SK-N-SH (cell line): ENCODE results near the gene FTO. TPM values are rescaled to one million over a fixed set of nuclear protein-coding genes. Genes with fewer than 3 reads are reported as not detected.

ENCODE experiments used
- CTCF ChIA-PET: fragments of 300-600, 350-600 bp; formaldehyde crosslinking; extraction: SDS; loops from one replicate; lab custom pipeline; 2021; lab: Yijun Ruan, JAX
- POLR2A ChIA-PET: fragments of 350-600 bp; sonication (Branson Sonifier 250); formaldehyde crosslinking; extraction: SDS; loops from one replicate; lab custom pipeline; 2020; ENCODE audit warnings: antibody characterized with exemption, inconsistent platforms; lab: Yijun Ruan, JAX
- DNase-seq: peaks from one replicate; pipeline ENCODE4 v3.0.0; 2012
- H2AFZ ChIP-seq: fragments of 200-600 bp; sonication (generic); 2 replicates; pipeline ENCODE4 v1.8.1; 2016; ENCODE audit warnings: antibody characterized with exemption, mild to moderate bottlenecking, low read depth
- H3F3A ChIP-seq: fragments of 200-600 bp; sonication (generic); replicated peaks from 2 replicates; pipeline ENCODE3; 2016; ENCODE audit warnings: antibody characterized with exemption, mild to moderate bottlenecking; ENCODE audit not compliant: insufficient read depth
- H3K27ac ChIP-seq, 2 experiments: fragments of 200-500 bp in 1 of 2; fragments of 200-600 bp in 1 of 2; sonication (Bioruptor generic) in 1 of 2; sonication (generic), shearing (Covaris generic) in 1 of 2; 2 replicates each; pipeline versions ENCODE4 v1.5.1 to v1.6.1; 2014 to 2016; ENCODE audit warnings: low read depth in 2 of 2, inconsistent platforms in 1 of 2, low read length in 1 of 2, mild to moderate bottlenecking in 1 of 2, mixed read lengths in 1 of 2
- H3K27me3 ChIP-seq: fragments of 200-600 bp; sonication (generic), shearing (Covaris generic); 2 replicates; pipeline ENCODE4 v1.6.1; 2016; ENCODE audit warnings: mixed run types; ENCODE audit not compliant: insufficient read depth
- H3K36me3 ChIP-seq, 2 experiments: fragments of 200-500 bp in 1 of 2; fragments of 200-600 bp in 1 of 2; sonication (Bioruptor generic) in 1 of 2; sonication (generic) in 1 of 2; replicated peaks in 1 of 2; 2 replicates each; pipeline versions ENCODE3 to v1.5.1; 2014 to 2016; ENCODE audit warnings: low read length in 1 of 2, mild to moderate bottlenecking in 1 of 2; ENCODE audit not compliant: insufficient read depth in 2 of 2, control insufficient read depth in 1 of 2
- H3K4me1 ChIP-seq, 2 experiments: fragments of 200-500 bp in 1 of 2; fragments of 200-600 bp in 1 of 2; sonication (Bioruptor generic) in 1 of 2; sonication (generic), shearing (Covaris generic) in 1 of 2; 2 replicates each; pipeline versions ENCODE4 v1.5.1 to v1.6.1; 2014 to 2016; ENCODE audit warnings: low read depth in 1 of 2, low read length in 1 of 2, mixed run types in 1 of 2; ENCODE audit not compliant: insufficient read depth in 2 of 2, control insufficient read depth in 1 of 2
- H3K4me2 ChIP-seq: fragments of 200-600 bp; sonication (generic), shearing (Covaris generic); 2 replicates; pipeline ENCODE4 v1.6.1; 2017; ENCODE audit warnings: mixed run types
- H3K4me3 ChIP-seq, 2 experiments: fragments of 200-500 bp in 1 of 2; fragments of 200-600 bp in 1 of 2; sonication (Bioruptor generic) in 1 of 2; sonication (generic), shearing (Covaris generic) in 1 of 2; 2 replicates each; pipeline versions ENCODE4 v1.5.1 to v1.8.1; 2014 to 2016; ENCODE audit warnings: low read depth in 2 of 2, inconsistent platforms in 1 of 2, low read length in 1 of 2, mild to moderate bottlenecking in 1 of 2, mixed read lengths in 1 of 2, moderate library complexity in 1 of 2
- H3K79me2 ChIP-seq: fragments of 200-600 bp; sonication (generic); 2 replicates; pipeline ENCODE4 v1.8.1; 2017; ENCODE audit warnings: mild to moderate bottlenecking; ENCODE audit not compliant: insufficient read depth
- H3K9ac ChIP-seq: fragments of 200-600 bp; sonication (generic); 2 replicates; pipeline ENCODE4 v1.6.1; 2017; ENCODE audit warnings: mixed run types
- H3K9me2 ChIP-seq: fragments of 200-600 bp; sonication (generic); 2 replicates; pipeline ENCODE4 v1.6.1; 2017; ENCODE audit warnings: mixed run types
- H3K9me3 ChIP-seq: fragments of 200-600 bp; sonication (generic); 2 replicates; pipeline ENCODE4 v1.6.1; 2017; ENCODE audit warnings: mixed run types, mild to moderate bottlenecking, moderate library complexity
- H4K20me1 ChIP-seq: fragments of 200-600 bp; sonication (generic); 2 replicates; pipeline ENCODE4 v1.6.1; 2017; ENCODE audit warnings: mild to moderate bottlenecking, mixed run types; ENCODE audit not compliant: insufficient read depth
- EP300 ChIP-seq, 2 experiments: IDR thresholded peaks; 2 replicates each; pipeline versions ENCODE4 v1.4.0 to v1.6.1; 2012; ENCODE audit warnings: borderline replicate concordance in 1 of 2, low read depth in 1 of 2, low read length in 1 of 2
- EZH2phosphoT487 ChIP-seq: fragments of 200-600 bp; sonication (generic); IDR thresholded peaks from 2 replicates; pipeline ENCODE4 v1.6.1; 2017; ENCODE audit warnings: low read depth, mixed run types, mild to moderate bottlenecking, antibody characterized with exemption, moderate library complexity, borderline replicate concordance
- FOXJ3 ChIP-seq: sonication (generic); formaldehyde crosslinking; IDR thresholded peaks from 2 replicates; pipeline ENCODE4 v1.5.1; 2020; ENCODE audit warnings: mild to moderate bottlenecking, missing genetic modification reagents
- GABPA ChIP-seq: IDR thresholded peaks from 2 replicates; pipeline ENCODE4 v1.4.0; 2012; ENCODE audit warnings: low read depth, mild to moderate bottlenecking
- GATA2 ChIP-seq: sonication (generic); formaldehyde crosslinking; IDR thresholded peaks from 2 replicates; pipeline ENCODE4 v1.5.0; 2020; ENCODE audit warnings: mild to moderate bottlenecking, missing genetic modification reagents
- NFIC ChIP-seq: IDR thresholded peaks from 2 replicates; pipeline ENCODE4 v1.4.0; 2012; ENCODE audit warnings: borderline replicate concordance
- NRF1 ChIP-seq: IDR thresholded peaks from 2 replicates; pipeline ENCODE4 v1.6.1; 2012; ENCODE audit warnings: low read depth, mild to moderate bottlenecking, low read length
- POLR2AphosphoS5 ChIP-seq: IDR thresholded peaks from 2 replicates; pipeline ENCODE4 v1.6.1; 2012; ENCODE audit warnings: low read depth, low read length
- RFX5 ChIP-seq: IDR thresholded peaks from 2 replicates; pipeline ENCODE4 v1.6.1; 2012; ENCODE audit warnings: mild to moderate bottlenecking, improper control_type of control experiment, low read length
- SIN3A ChIP-seq: IDR thresholded peaks from 2 replicates; pipeline ENCODE4 v1.6.1; 2012; ENCODE audit warnings: low read depth, mild to moderate bottlenecking, low read length, moderate library complexity, borderline replicate concordance
- SMC3 ChIP-seq: IDR thresholded peaks from 2 replicates; pipeline ENCODE4 v1.6.1; 2012; ENCODE audit warnings: low read depth, low read length, improper control_type of control experiment
- WGBS: methylation state at CpG from one replicate; pipeline ENCODE4 v1.1.6; 2017; ENCODE audit warnings: low lambda C conversion rate; 5-methylcytosine and 5-hydroxymethylcytosine counted together
- polyA plus RNA-seq, 3 experiments: library from polyadenylated mRNA; depleted of rRNA; stranded (reverse); fragments of >200 nt; gene quantifications; 2 replicates each; pipeline ENCODE4 v1.2.3, GENCODE V29; 2012
- TF ChIP-seq, protein P1 (sequence below): fragments of 200-600 bp; sonication (generic); IDR thresholded peaks from 2 replicates; pipeline ENCODE4 v1.6.1; 2017; ENCODE audit warnings: antibody characterized with exemption, mild to moderate bottlenecking, moderate library complexity
- TF ChIP-seq, protein P2 (sequence below): IDR thresholded peaks from 2 replicates; pipeline ENCODE4 v1.4.0; 2012; ENCODE audit warnings: low read depth, borderline replicate concordance
- TF ChIP-seq, protein P3 (sequence below): fragments of 150-350 bp; IDR thresholded peaks from 2 replicates; pipeline ENCODE4 v1.6.1; 2017; ENCODE audit warnings: antibody characterized with exemption, low read length, low read depth, borderline replicate concordance
- TF ChIP-seq, protein P4 (sequence below): fragments of 150-350 bp; IDR thresholded peaks from 2 replicates; pipeline ENCODE4 v1.6.1; 2016; ENCODE audit warnings: mild to moderate bottlenecking, low read depth, low read length

Gene FTO
- polyA plus RNA-seq, 1 of the 3 experiments (the other 2 are of a cell fraction), result 41.2 TPM

DNA sequence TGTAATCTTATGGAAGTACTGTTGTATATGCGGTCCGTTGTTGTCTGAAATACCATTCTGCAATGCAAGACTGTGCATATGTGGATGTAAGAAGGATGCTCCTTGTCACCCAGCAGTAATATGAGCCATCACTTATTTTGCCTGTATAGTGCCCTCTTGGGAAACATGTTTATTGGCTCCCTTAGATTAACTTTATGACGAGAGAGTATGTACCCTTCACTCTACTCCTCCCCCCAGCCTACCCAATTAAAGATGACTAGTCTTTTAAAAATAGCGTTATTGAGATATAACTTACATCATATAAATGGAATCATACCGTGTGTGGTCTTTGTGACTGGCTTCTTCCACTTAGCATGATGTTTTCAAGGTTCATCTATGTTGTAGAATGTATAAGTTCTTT is 33.6 kb downstream of the FTO start:
- no peaks in the 10 kb centered on the region for H3F3A ChIP-seq
- no peaks in the 10 kb centered on the region for H3K9me2 ChIP-seq
- CTCF ChIA-PET, result no interaction called here
- no peak overlapping the region for H2AFZ ChIP-seq
- POLR2A ChIA-PET, result no interaction called here
- no peak for DNase-seq
- H3K4me3 ChIP-seq, result no peak overlapping the region
- H3K4me2 ChIP-seq, result no peak overlapping the region
- no peaks in the 10 kb centered on the region for H3K27me3 ChIP-seq
- no peak overlapping the region for H3K27ac ChIP-seq
- peaks cover 33% of the 10 kb centered on the region; the same call in 1 of the 2 replicates for H3K79me2 ChIP-seq
- no peak overlapping the region for H3K9ac ChIP-seq
- TF ChIP-seq RFX5, result no peak
- TF ChIP-seq SMC3, result no peak
- no peak for TF ChIP-seq EP300 (IDR thresholded peaks at IDR 0.05; ENCODE audit: borderline replicate concordance in 1 of 2, low read depth in 1 of 2, low read length in 1 of 2)
- TF ChIP-seq NRF1, result no peak
- TF ChIP-seq SIN3A, result no peak
- no peak for TF ChIP-seq NFIC
- TF ChIP-seq, protein P1, sequence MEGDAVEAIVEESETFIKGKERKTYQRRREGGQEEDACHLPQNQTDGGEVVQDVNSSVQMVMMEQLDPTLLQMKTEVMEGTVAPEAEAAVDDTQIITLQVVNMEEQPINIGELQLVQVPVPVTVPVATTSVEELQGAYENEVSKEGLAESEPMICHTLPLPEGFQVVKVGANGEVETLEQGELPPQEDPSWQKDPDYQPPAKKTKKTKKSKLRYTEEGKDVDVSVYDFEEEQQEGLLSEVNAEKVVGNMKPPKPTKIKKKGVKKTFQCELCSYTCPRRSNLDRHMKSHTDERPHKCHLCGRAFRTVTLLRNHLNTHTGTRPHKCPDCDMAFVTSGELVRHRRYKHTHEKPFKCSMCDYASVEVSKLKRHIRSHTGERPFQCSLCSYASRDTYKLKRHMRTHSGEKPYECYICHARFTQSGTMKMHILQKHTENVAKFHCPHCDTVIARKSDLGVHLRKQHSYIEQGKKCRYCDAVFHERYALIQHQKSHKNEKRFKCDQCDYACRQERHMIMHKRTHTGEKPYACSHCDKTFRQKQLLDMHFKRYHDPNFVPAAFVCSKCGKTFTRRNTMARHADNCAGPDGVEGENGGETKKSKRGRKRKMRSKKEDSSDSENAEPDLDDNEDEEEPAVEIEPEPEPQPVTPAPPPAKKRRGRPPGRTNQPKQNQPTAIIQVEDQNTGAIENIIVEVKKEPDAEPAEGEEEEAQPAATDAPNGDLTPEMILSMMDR, result no peak
- no peak for TF ChIP-seq EZH2phosphoT487
- no peak for TF ChIP-seq GABPA
- 96% methylated on average over 5 of the region's 5 CpGs for WGBS
- H3K4me1 ChIP-seq, result peaks cover 0 to 2% of the 10 kb centered on the region in 2 experiments; a peak in 3 of 4 replicates
- H3K36me3 ChIP-seq, result no peaks in the 10 kb centered on the region
- no peaks in the 10 kb centered on the region for H3K9me3 ChIP-seq
- peaks cover 2% of the 10 kb centered on the region; the same call in 1 of the 2 replicates for H4K20me1 ChIP-seq

DNA sequence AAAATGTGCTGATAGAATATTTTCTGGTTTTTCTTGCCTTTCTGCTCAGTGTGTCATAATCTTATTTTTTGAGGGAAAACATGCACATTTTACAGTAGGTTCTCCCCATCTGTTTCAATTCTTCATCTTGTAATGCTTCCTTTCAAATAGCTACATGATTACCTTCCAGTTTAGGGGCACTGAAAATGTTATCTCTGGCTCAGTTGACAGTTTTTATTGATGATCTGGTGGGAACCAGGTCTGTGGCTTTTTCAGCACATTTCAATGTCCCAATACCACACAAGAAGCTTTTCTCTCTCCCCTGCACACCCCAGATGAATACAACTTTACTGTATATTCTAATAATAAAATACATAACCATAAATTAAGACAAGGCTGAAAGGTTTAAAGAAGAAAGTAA is 36.5 kb downstream of the FTO start:
- Histone ChIP-seq H3K9ac (no peak overlapping the region), H3K9me2 (no peaks in the 10 kb centered on the region), H3K4me2 (no peak overlapping the region), H3K9me3 (no peaks in the 10 kb centered on the region), H3K27me3 (no peaks in the 10 kb centered on the region), H3K27ac (no peak overlapping the region), H3K4me1 (peaks cover 0 to 15% of the 10 kb centered on the region in 2 experiments; a peak in 2 of 4 replicates), H3K36me3 (no peaks in the 10 kb centered on the region), H3F3A (no peaks in the 10 kb centered on the region), H2AFZ (no peak overlapping the region), H3K79me2 (peaks cover 49% of the 10 kb centered on the region), H3K4me3 (no peak overlapping the region), H4K20me1 (peaks cover 10% of the 10 kb centered on the region)
- no peak for TF ChIP-seq FOXJ3
- no peak for TF ChIP-seq RFX5
- TF ChIP-seq, protein P2, sequence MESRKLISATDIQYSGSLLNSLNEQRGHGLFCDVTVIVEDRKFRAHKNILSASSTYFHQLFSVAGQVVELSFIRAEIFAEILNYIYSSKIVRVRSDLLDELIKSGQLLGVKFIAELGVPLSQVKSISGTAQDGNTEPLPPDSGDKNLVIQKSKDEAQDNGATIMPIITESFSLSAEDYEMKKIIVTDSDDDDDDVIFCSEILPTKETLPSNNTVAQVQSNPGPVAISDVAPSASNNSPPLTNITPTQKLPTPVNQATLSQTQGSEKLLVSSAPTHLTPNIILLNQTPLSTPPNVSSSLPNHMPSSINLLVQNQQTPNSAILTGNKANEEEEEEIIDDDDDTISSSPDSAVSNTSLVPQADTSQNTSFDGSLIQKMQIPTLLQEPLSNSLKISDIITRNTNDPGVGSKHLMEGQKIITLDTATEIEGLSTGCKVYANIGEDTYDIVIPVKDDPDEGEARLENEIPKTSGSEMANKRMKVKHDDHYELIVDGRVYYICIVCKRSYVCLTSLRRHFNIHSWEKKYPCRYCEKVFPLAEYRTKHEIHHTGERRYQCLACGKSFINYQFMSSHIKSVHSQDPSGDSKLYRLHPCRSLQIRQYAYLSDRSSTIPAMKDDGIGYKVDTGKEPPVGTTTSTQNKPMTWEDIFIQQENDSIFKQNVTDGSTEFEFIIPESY, result no peak
- no peak for TF ChIP-seq GATA2 (CRISPR knock-in tag)
- TF ChIP-seq, protein P3, sequence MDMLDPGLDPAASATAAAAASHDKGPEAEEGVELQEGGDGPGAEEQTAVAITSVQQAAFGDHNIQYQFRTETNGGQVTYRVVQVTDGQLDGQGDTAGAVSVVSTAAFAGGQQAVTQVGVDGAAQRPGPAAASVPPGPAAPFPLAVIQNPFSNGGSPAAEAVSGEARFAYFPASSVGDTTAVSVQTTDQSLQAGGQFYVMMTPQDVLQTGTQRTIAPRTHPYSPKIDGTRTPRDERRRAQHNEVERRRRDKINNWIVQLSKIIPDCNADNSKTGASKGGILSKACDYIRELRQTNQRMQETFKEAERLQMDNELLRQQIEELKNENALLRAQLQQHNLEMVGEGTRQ, result no peak
- TF ChIP-seq POLR2AphosphoS5, result no peak
- TF ChIP-seq, protein P4, sequence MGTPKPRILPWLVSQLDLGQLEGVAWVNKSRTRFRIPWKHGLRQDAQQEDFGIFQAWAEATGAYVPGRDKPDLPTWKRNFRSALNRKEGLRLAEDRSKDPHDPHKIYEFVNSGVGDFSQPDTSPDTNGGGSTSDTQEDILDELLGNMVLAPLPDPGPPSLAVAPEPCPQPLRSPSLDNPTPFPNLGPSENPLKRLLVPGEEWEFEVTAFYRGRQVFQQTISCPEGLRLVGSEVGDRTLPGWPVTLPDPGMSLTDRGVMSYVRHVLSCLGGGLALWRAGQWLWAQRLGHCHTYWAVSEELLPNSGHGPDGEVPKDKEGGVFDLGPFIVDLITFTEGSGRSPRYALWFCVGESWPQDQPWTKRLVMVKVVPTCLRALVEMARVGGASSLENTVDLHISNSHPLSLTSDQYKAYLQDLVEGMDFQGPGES, result no peak
- ChIA-PET POLR2A (no interaction called here), CTCF (interaction anchor here (0.6 to 1.4 kb wide), 3 partner anchors 12 to 191 kb away, joined by 3 read pairs; no protein-coding TSS in a partner anchor)
- no peak for DNase-seq
